C4-2B (cell line): ENCODE results near the gene ISYNA1.

Source experiments
- H3K27ac ChIP-seq: fragments of 450-650 bp; 2 replicates; pipeline ENCODE4 v1.5.1; 2017
- ZFX ChIP-seq: fragments of 450-650 bp; IDR thresholded peaks from 2 replicates; pipeline ENCODE4 v1.6.1; 2017
- TF ChIP-seq, protein P1 (sequence below): fragments of 450-650 bp; conservative IDR thresholded peaks from 2 replicates; pipeline ENCODE4 v1.5.1; 2017; ENCODE audit warnings: mild to moderate bottlenecking

The ISYNA1 gene

DNA sequence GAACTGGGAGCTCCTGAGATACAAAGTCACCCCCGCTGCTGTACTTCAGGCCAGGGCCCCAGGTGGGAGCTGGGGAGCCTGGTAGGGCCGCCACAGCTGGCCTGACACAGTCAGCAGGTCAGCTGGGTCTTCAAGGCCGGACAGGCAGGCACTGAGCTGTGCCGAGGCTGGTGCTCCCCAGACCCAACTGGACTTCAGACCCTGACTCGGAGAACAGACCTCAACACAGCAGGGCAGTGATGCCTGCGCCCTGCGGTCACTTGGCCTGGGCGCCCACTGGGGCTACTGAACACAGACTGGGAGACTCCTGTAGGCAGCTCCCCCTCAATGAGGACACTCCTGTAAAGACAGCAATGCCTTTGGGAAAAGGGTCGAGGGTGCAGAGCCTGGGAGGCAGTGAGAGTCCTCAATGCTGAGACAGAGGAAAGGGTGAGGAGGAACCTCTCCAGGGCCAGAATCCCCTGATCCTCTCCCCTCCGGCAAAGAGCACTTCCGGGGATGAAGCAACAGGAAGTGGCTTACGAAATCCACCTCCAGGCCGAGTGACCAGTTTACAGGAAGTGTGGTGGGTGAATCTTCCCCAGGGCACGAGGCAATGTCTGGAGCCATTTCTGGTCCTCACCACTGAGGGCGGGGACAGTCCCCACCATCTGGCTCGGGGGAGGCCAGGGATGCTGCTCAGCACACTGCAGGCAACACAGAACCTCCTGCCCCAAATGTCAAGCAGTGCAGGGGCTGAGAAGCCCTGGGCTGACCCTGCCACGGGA, 40.8 kb upstream of the ISYNA1 start:
- H3K27ac ChIP-seq, result no peak overlapping the region; the same call in 1 of the 2 replicates

DNA sequence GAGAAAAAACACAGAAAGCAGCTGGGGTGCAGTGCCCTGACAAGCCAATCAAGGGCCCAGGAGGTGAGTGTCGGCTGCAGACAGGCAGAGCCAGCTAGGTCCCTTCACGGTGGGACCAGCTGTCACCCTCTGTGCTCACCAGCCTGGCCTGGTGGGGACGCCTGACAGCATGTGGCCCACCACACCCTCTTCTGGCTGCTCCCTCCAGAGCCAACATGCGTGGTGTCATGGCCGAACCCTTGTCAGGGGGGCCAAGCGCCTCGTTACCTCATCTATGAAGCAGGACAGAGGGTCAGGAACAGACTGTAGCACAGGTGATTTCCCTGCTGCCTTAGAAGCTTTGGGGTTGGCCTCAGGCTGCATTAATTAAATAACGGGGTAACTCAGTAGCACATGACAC, 40.0 kb upstream of the ISYNA1 start:
- TF ChIP-seq, protein P1, sequence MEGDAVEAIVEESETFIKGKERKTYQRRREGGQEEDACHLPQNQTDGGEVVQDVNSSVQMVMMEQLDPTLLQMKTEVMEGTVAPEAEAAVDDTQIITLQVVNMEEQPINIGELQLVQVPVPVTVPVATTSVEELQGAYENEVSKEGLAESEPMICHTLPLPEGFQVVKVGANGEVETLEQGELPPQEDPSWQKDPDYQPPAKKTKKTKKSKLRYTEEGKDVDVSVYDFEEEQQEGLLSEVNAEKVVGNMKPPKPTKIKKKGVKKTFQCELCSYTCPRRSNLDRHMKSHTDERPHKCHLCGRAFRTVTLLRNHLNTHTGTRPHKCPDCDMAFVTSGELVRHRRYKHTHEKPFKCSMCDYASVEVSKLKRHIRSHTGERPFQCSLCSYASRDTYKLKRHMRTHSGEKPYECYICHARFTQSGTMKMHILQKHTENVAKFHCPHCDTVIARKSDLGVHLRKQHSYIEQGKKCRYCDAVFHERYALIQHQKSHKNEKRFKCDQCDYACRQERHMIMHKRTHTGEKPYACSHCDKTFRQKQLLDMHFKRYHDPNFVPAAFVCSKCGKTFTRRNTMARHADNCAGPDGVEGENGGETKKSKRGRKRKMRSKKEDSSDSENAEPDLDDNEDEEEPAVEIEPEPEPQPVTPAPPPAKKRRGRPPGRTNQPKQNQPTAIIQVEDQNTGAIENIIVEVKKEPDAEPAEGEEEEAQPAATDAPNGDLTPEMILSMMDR, result no peak
- no peak for TF ChIP-seq ZFX

More for the DNA sequence above, 40.8 kb upstream of the ISYNA1 start:
- TF ChIP-seq ZFX, result no peak
- TF ChIP-seq, protein P1, result no peak

DNA sequence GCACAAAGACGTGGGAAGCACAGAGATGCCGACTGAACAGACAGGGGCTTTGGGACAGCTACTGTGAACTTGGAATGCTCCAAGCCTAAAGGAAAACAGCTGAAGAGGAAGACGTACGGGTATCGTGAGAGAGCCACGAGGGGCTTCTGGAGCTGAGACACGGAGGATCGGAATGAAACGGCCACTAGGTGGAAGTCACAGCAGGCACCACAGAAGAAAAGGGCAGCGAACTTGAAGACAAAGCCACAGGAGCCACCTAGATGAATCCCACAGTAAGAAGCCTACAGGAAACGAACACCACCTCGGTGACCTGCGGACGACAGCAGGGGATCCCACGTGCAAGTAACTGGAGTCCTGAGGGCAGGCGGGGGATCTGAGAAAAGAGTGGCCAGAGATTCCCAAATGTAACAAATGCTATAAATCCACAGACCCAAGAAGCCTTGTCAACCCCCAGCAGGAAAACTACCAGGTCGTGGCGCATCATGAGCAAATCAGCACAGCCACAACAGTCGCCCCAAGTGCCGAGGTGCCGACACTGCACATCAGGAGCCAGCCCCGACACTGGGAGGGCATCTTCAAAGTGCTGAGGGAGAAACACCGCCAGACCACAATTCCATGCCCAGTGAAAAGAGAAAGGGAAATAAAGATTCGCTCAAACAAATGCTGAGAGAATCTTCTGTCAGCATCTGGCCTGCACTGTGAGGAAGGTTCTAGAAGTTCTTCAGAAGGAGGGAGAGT, 39.3 kb upstream of the ISYNA1 start:
- no peak overlapping the region for H3K27ac ChIP-seq
- TF ChIP-seq ZFX, result no peak
- TF ChIP-seq, protein P1, result no peak

More for the DNA sequence above, 40.0 kb upstream of the ISYNA1 start:
- no peak overlapping the region for H3K27ac ChIP-seq

DNA sequence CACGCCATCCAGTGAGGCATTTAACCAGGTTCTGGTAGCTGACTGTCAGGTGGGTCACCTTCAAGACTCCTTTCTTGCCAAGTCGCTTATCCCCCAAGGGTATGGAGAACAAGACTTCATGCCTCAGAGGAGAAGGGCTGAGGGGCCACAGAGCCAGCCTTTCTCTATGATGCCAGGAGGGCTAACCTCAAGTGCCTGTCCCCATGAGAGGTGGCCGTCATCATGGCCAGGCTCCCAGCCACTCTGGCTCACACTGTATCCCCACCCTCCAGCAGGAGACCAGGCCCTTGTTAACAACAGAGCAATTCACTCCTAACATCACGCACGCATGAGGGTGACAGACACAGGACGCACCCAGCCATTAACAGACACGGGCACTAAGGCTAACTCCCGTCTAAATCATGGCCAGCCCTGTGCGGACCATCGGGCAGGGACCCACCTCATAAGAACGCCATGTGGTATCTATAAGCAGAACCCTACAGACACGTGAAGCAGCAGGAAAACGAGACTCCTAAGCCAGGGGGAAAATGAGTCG, 38.6 kb upstream of the ISYNA1 start:
- H3K27ac ChIP-seq, result no peak overlapping the region
- TF ChIP-seq ZFX, result no peak
- TF ChIP-seq, protein P1, result no peak

DNA sequence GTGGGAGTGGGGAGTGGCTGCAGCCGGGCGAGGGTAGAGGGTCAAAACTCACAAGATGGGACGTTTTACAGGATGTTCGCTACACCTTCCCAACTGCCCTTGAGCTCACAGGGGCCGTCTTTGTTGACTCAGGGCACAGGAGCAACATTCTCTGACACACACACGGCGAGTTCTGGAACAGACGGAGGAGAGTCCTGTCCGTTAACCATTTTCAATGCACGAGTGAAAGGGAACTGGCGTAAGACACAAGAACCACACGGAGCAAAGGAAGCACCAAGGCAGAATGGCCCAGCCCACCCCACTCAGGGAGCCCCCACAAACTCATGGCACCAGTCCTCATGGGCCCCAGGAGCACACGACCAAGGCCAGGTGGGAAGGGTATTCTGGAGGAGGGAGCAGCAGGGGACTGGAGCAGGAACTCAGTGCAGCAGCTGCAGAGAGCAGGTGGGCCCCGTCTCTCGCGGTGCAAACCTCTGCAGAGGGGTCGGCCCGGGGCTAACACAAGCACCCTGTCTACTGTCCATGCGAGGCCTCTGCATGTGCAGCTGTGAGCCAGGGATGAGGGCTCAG, 37.9 kb upstream of the ISYNA1 start:
- no peak for TF ChIP-seq ZFX
- TF ChIP-seq, protein P1, result no peak
- no peak overlapping the region for H3K27ac ChIP-seq

DNA sequence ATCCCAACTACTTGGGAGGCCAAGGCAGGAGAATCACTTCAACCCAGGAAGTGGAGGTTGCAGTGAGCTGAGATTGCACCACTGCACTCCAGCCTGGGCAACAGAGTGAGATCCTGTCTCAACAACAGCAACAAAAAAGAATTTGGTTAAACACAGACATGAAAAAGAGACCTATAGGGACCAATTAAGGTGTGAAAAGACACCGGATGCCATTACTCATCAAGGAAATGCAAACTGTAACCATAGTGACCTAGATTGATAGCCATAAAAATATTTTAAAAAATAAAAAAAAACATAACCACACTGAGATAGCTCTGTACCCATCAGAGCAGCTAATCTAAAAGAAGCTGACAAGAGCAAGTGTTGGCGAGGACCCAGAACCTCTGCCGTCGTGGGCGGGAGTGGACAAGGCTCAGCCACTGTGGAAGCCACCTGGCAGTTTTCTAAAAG, 37.1 kb upstream of the ISYNA1 start:
- TF ChIP-seq, protein P1, result no peak
- no peak for TF ChIP-seq ZFX
- no peak overlapping the region for H3K27ac ChIP-seq
